HG03439 (cell line): ENCODE data around the gene P2RY6.
"Not testable (repeated sequence)": the region's sequence is repeated elsewhere in the genome, so short reads cannot be mapped to it uniquely, and the experiment has no call there.

ENCODE experiments used
- ATAC-seq: cut with Tn5 transposase; IDR thresholded peaks from one replicate; pipeline ENCODE4 v1.9.1; 2021; ENCODE audit warnings: mild to moderate bottlenecking, moderate library complexity; ENCODE audit not compliant: unreplicated experiment

P2RY6 gene

GRCh38 chr11:73259406-73260126 is 12.6 kb upstream of the P2RY6 start:
- no peak for ATAC-seq

DNA sequence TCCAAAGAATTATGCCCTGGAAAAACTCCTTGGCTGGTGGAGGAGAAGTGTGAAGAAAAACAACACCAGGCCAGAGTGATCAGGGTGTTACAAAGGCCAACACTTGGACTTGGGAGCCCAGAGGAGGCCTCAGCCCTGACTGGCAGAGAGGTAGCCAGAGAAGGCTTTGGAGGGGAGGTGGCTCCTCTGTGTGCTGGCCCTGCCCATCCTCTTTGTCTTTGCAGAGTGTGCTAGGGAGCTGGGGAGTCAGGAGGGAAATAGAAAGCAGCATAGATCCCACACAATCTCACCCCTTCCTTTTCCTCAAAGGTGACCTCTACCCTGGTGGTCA is 12.0 kb upstream of the P2RY6 start:
- no peak for ATAC-seq

GRCh38 chr11:73262851-73263495 is 9.2 kb upstream of the P2RY6 start:
- no peak for ATAC-seq

GRCh38 chr11:73263640-73264039 is 8.5 kb upstream of the P2RY6 start:
- no peak for ATAC-seq

DNA sequence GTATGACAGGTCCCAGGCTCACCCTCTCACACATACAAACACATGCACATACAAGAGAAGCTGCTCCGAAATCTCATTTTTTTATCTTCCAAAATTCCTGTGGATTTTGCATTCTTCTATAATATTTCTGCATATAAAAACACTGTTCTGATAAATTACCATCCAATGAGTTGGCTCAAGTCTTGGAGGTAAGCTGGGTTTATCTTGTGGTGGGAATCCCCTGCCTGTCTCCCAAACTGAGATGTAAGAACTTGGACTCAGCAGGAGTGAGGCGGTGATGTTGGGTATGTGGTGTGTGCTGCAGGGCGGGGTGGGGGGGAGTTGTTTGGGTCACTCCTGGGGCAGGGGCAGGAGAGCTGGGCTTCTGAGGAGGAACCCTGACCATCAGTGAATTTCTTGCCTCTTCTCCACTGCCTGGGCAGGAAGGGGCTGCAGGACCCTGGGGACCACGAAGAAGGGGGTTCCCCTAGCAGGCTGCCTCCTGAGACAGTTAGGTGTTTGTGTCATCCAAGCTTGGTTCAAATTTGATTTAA is 6.8 kb upstream of the P2RY6 start:
- no peak for ATAC-seq

GRCh38 chr11:73265853-73266645 is 6.1 kb upstream of the P2RY6 start:
- no peak for ATAC-seq

DNA sequence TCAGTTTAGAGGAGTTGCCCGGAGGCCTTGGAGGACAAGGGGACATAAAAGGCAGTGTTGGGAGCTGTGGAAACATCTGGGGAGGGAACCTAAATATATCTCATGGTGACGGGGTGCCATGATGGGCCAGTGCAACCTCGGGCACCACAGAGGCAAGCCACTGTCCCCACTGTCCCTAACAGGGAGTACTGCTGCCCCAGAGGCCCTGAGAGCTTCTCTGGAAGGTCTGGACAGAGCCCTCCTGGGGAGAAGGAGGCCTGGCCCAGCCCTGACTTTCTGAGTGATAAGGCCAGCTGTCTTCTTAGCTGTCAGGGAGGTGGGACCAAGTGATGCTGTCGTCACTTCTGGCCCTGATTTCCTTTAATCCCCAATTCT is 5.5 kb upstream of the P2RY6 start:
- no peak for ATAC-seq

DNA sequence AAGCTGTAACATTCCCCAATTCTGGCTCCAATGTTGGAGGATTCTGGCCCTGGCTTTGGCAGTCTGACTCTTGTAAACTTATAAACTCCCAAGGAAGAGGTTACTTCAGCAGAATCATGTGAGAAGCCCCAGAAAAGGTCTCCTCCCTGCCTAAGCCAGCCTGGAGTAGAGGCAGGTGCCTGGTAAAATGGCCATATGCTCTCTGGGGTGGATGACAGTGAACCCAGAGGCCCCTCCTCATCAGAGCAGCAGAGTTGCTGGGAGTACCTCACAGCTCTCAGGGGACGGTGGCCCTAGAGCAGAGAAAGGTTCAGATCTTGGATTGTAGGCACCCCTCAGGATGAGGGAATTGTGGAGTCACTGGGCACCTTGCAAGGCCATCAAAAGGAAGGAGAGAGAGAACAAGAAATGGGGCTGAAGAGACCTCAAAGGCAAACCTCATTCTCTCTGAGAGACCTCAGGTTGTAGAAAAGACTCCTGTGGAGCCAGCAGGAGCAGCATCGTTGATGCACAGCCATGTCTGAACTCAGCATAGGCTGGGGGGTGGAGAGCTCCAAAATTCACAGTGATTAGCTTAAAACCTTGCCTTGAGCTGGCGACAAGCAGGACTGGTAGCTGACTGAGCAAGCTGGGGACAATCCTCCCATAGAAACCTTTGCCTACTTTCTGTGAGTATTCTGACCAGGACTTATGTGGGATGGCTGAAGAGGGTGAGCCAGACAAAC is 4.9 kb upstream of the P2RY6 start:
- no peak for ATAC-seq

GRCh38 chr11:73267906-73268540 is 4.1 kb upstream of the P2RY6 start:
- ATAC-seq, result no peak

DNA sequence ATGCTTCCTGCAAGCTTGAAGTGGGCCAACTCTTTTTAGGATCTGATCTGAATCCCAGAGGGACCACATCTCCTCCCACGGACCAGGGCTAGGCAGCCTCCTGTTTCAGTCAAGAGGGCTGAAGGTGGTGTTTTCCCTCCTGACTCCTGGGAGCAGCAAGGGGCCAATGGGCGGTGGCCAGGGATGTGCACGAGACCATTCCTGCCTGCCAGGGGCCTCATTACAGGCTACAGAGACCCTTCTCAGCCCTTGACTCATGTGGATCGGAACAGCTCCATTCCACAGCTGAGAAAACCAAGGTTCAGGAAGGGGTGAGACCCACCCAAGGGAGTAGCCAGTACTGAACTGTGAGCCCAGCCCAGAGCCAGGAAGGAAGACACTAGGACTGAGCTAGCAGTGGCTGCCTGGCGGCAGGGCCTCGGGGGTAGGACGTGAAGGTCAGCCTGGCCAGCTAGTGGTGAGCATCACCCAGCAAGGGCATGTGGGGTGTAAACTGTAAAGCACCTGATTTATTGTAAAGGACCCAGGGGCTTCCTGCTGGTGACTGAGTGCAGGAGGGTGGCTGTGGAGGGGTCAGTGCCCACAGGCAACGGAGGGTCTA is 3.4 kb upstream of the P2RY6 start:
- no peak for ATAC-seq

DNA sequence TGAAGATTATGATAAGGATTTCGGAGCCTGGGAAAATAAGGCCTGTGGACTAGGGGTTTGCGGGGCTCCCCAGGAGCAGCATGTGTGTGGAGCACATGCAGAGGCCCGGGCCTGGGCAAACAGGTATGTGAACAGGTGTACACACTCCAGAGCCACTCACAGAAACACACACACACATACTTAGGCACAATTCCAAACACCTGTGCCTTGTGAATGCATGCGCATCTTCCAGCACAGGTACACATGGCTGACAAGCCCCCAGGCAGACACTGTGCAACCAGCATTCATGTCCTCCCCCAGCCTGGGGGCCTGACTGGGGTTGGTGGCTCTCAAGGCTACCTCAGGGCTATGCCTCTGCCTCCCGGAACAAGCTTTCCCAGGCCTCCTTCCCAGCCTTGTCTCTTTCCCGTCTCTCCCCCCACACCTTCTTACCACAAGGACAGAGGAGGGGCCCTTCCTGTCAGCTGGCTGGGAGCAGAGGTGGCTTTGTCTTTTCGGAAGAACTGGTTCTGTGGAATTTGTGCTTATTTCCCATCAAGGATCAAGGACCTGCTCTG is 2.6 kb upstream of the P2RY6 start:
- no peak for ATAC-seq

GRCh38 chr11:73270016-73270854 is 1.9 kb upstream of the P2RY6 start:
- ATAC-seq, result no peak

- no peak for ATAC-seq
These were observed 1.2 kb upstream of the P2RY6 start for GRCh38 chr11:73270855-73271477.

DNA sequence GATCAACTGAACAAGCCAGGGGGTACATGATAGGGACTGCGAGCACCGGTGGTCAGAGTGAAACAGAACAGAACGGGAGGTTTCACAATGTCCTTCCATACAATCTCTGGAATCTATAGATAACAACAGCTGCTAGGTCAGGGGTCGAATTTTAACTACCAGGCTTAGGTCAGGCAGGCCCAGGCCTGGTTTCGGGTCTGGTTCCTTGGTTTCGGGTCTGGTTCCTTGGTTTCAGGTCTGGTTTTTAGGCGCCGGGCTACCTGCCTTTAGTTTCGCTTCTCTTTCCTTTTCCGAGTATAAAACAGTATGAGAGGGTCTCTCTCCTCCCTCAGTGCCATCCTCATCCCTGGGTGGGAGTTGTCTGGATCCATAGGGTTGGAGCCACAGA is 666 bp upstream of the P2RY6 start:
- not testable (repeated sequence) for ATAC-seq

GRCh38 chr11:73272680-73273038 is 521 bp downstream of the P2RY6 start:
- ATAC-seq, result no peak

DNA sequence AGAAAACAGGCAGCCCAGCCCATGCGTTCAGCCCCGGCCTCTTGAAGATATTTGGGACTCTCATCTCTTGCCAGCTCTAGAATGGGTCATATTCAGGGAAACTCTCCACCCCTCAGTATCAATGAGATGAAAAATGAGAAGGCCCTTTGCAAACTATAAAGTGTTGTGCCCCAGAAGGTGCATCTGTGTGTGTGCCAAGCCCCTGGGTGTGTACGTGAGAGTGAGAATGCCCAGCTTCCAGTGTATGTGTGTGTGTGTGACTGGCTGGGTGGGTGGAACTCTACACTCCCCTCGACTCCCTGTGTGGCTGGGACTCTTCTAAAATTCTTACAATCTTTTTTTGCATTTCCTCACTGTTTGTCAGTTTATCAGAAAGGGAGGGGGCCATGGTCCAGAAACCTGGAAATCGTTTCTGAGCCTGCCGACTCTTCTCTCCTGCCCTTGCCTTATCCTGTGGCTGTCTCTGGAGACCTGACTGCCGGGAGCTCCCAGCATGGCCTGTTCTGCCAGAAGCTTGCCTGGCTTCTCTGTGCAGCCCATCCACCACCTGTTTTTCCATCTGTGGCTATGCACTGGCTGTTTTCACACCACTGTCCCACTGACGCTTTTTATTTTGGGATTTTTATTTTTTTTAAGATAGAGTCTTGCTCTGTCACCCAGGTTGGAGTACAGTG is 1.2 kb downstream of the P2RY6 start:
- no peak for ATAC-seq

DNA sequence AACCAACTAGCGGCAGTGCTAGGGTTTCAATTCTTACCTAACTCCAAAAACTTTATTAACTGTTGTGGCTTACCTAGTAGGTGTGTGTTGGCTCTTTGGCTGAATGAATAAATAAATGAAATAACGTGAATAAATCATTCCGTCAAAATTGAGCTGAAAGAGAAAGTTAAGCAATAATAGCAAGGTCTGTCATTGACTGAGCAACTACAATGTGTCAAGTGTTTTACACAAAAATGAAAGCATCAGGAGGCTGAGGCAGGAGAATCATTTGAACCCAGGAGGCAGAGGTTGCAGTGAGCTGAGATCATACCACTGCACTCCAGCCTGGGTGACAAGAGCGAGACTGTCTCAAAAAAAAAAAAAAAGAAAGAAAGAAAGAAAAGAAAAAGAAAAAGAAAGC is 2.1 kb downstream of the P2RY6 start:
- not testable (repeated sequence) for ATAC-seq

DNA sequence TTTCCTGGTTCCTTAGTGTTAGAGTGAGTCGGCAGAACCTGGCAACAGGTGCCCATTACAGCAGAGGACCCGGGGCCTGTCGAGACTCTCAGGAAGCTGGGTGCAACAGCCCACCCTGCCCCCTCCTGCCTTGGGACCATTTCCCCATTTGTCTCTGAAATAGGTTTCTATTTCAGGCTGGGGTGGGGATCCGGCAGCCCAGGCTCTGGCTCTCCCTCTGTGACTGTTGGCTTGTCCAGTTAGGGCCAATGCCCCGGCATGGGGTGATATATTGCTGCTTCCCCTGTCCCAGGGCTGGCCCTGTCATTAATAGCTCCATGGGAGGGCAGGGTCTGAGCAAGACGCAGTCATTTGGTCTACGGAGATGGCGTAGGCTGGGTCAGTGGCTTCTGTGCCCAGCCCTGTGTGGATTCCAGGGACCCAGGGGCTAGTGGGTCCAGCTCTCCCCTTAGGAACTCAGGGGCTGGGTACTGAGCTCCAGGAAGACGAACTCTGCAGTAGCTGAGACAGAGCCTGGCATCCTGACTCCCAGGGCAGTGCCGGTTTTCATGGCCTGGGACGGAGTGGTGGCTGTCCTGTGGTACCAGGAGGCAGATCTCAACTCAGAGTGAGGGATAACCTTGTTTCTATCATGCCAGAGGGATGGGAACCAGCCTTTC is 2.7 kb downstream of the P2RY6 start:
- ATAC-seq, result no peak
